Endodermal cell (in vitro differentiated cells): ENCODE data around the gene KIF12. TPM values are rescaled to one million over a fixed set of nuclear protein-coding genes. Genes with fewer than 3 reads are reported as not detected.

Experiments used
- DNase-seq: peaks from one replicate; pipeline ENCODE4 v3.0.0-alpha.2; 2017
- H3K27ac ChIP-seq: 2 replicates; pipeline ENCODE4 v1.5.1; 2013; ENCODE audit warnings: mild to moderate bottlenecking, low read depth, low read length, moderate library complexity
- H3K27me3 ChIP-seq: 2 replicates; pipeline ENCODE4 v1.6.1; 2013; ENCODE audit warnings: mild to moderate bottlenecking, low read length, moderate library complexity; ENCODE audit not compliant: insufficient read depth, control insufficient read depth, poor library complexity, severe bottlenecking
- H3K36me3 ChIP-seq: 2 replicates; pipeline ENCODE4 v1.7.0; 2013; ENCODE audit warnings: mild to moderate bottlenecking, low read length, moderate library complexity; ENCODE audit not compliant: control insufficient read depth, insufficient read depth
- H3K4me1 ChIP-seq: one replicate; pipeline ENCODE4 v1.7.0; 2013; ENCODE audit warnings: low read length; ENCODE audit not compliant: control insufficient read depth, insufficient read depth
- H3K4me3 ChIP-seq: 2 replicates; pipeline ENCODE4 v1.5.1; 2013; ENCODE audit warnings: mild to moderate bottlenecking, low read length, moderate library complexity
- H3K9ac ChIP-seq: 2 replicates; pipeline ENCODE4 v1.6.1; 2013; ENCODE audit warnings: mild to moderate bottlenecking, low read length, moderate library complexity; ENCODE audit not compliant: poor library complexity, severe bottlenecking; ENCODE audit errors: extremely low read depth
- H3K9me3 ChIP-seq: 2 replicates; pipeline ENCODE4 v1.6.1; 2013; ENCODE audit warnings: mild to moderate bottlenecking, low read length, moderate library complexity; ENCODE audit not compliant: control insufficient read depth
- H3K27ac Mint-ChIP-seq: 2 replicates; pipeline ENCODE4 v1.8.0; 2020; ENCODE audit warnings: mixed read lengths
- H3K27me3 Mint-ChIP-seq: 2 replicates; pipeline ENCODE4 v1.8.0; 2021; ENCODE audit warnings: mild to moderate bottlenecking, mixed read lengths; ENCODE audit not compliant: insufficient read depth
- H3K36me3 Mint-ChIP-seq: 2 replicates; pipeline ENCODE4 v1.8.0; 2020; ENCODE audit warnings: low read depth, mixed read lengths
- H3K4me1 Mint-ChIP-seq: 2 replicates; pipeline ENCODE4 v1.8.0; 2020; ENCODE audit warnings: mixed read lengths
- H3K4me3 Mint-ChIP-seq: 2 replicates; pipeline ENCODE4 v1.8.0; 2020; ENCODE audit warnings: mild to moderate bottlenecking, moderate library complexity, mixed read lengths
- H3K9me3 Mint-ChIP-seq: 2 replicates; pipeline ENCODE4 v1.8.0; 2020; ENCODE audit warnings: mild to moderate bottlenecking, mixed read lengths
- WGBS, 2 experiments: methylation state at CpG; one replicate each; pipeline versions ENCODE4 v1.1.5 to v1.1.7; 2013; ENCODE audit warnings: missing lambda C conversion rate in 2 of 2, mixed read lengths in 1 of 2; ENCODE audit not compliant: insufficient coverage in 1 of 2, insufficient read length in 1 of 2; 5-methylcytosine and 5-hydroxymethylcytosine counted together
- long read RNA-seq, 4 experiments: library from polyadenylated mRNA in 2 of 4; library from RNA in 1 of 4; library from capped mRNA in 1 of 4; stranded (forward) in 3 of 4; unstranded in 1 of 4; transcript quantifications; one replicate each; pipeline ENCODE4 v2.0.0, GENCODE V29; 2020 to 2021; ENCODE audit warnings: inconsistent platforms in 1 of 4
- polyA plus RNA-seq, 2 experiments: library from polyadenylated mRNA; stranded (reverse); fragments of 50-300 nt; gene quantifications; one replicate each; pipeline ENCODE4 v1.2.3, GENCODE V29; 2013
- total RNA-seq, 2 donors: library from RNA; stranded (reverse); fragmentation: NEBNext Ultra II Directional in 1 of 2; extraction: Animal tissue kit (Norgen Biotek cat#: 25700) in 1 of 2; gene quantifications; 2 replicates in 1 of 2; 3 replicates in 1 of 2; pipeline ENCODE4 v1.2.1, GENCODE V29; 2021
- TF ChIP-seq, protein P1 (sequence below): fragments of 200-600 bp; sonication (generic); conservative IDR thresholded peaks from 2 replicates; pipeline ENCODE4 v1.5.0; 2021; ENCODE audit warnings: antibody characterized with exemption, mild to moderate bottlenecking

KIF12 gene
- total RNA-seq = 10 to 100 TPM; 11.4 to 16.3 TPM
- 3.3 TPM for polyA plus RNA-seq (2013, experiment 1 of 2)
- polyA plus RNA-seq (2013, experiment 2 of 2) = 4.1 TPM
- long read RNA-seq, experiment 1, partial matches to known transcripts = 2 of 4 reads
- long read RNA-seq, experiment 1, other reads (novel, unspliced or antisense) = 2 of 4 reads
- long read RNA-seq, experiment 2, partial matches to known transcripts = 3 of 11 reads
- long read RNA-seq, experiment 2, other reads (novel, unspliced or antisense) = 8 of 11 reads
- long read RNA-seq, experiment 3, partial matches to known transcripts = 2 of 8 reads
- long read RNA-seq, experiment 3, other reads (novel, unspliced or antisense) = 6 of 8 reads
- long read RNA-seq, experiment 4, partial matches to known transcripts = 0 of 2 reads
- long read RNA-seq, experiment 4, other reads (novel, unspliced or antisense) = 2 of 2 reads

DNA sequence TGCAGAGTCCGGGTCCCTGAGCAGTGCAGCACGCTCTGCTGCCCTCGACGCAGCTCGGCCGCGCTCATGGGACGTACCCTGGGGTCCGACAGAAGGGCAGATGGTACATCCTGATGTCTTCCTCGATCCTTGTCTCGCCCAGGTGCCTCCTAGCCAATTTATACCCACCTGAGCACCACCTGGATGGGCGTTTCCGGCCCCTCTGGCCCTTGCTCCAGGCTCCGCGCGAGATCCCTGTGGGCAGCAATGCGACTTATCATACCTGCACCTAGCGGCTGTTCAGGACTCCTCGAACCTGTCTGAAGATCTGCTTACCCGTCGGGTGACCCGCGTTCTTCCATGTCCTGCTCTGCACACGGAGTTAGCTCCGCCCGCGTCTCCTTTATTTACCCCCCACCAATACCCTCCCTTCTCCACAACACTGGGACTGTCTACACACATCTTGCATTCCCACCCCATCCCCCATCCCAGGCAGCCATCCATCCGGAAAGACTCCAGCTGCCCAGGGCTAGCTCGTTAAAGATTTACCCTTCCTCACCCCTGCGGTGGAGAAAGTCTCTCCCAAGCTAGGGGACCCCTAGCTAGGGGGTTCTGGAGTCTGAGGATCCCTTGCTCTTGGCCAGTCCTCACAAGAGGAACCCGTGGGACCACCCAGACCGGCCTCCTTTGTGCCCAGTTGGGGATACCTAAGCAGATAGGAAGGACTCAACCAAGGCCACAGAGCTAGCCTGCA is at the start of gene KIF12:
KIF12 (minus strand) TSS at position 357 of the 733 bp plus-strand sequence; CDS start at position 341, 16 bp downstream.
- TF ChIP-seq, protein P1, sequence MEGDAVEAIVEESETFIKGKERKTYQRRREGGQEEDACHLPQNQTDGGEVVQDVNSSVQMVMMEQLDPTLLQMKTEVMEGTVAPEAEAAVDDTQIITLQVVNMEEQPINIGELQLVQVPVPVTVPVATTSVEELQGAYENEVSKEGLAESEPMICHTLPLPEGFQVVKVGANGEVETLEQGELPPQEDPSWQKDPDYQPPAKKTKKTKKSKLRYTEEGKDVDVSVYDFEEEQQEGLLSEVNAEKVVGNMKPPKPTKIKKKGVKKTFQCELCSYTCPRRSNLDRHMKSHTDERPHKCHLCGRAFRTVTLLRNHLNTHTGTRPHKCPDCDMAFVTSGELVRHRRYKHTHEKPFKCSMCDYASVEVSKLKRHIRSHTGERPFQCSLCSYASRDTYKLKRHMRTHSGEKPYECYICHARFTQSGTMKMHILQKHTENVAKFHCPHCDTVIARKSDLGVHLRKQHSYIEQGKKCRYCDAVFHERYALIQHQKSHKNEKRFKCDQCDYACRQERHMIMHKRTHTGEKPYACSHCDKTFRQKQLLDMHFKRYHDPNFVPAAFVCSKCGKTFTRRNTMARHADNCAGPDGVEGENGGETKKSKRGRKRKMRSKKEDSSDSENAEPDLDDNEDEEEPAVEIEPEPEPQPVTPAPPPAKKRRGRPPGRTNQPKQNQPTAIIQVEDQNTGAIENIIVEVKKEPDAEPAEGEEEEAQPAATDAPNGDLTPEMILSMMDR = peak; percentile 20
- Mint-ChIP-seq H3K27ac (no peak within 1 kb of the TSS), H3K4me1 (peaks cover 12% of the 10 kb centered on the region), H3K4me3 (peak within 1 kb of the TSS; percentile 54), H3K9me3 (peaks cover 11% of the 10 kb centered on the region), H3K27me3 (peaks cover 70% of the 10 kb centered on the region), H3K36me3 (peaks cover 6% of the 10 kb centered on the region)
- no peak within 1 kb of the TSS for H3K9ac ChIP-seq
- DNase-seq = no peak
- WGBS, 2 experiments = 35 to 44% methylated on average over 28 to 32 of the region's 32 CpGs
- H3K27me3 ChIP-seq = peaks cover 51% of the 10 kb centered on the region
- no peaks in the 10 kb centered on the region for H3K36me3 ChIP-seq
- H3K4me3 ChIP-seq = peak within 1 kb of the TSS; percentile 75
- H3K4me1 ChIP-seq = no peaks in the 10 kb centered on the region
- H3K9me3 ChIP-seq = peaks cover 6% of the 10 kb centered on the region
- H3K27ac ChIP-seq = no peak within 1 kb of the TSS

DNA sequence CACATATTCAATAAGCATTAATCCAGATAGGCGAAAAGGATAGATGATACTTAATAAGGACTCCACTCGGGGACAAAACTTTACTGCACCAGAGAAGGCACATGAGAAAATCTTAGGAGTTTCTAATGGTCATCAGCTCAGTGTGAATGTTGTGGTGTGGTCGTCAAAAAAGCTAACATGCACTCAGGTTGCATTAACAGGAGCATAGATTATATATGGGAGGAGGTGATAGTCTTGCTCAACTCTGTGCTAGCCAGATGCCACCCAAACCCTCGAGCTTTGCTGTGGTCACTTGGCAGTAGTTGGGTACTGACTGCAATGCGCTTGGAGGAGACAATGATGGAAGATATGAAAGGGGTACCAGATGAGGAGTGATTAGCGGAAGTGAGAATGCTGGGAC is 47.6 kb upstream of the KIF12 start:
- Histone ChIP-seq H3K4me1 (no peaks in the 10 kb centered on the region), H3K4me3 (no peak overlapping the region), H3K27me3 (peaks cover 13% of the 10 kb centered on the region), H3K36me3 (no peaks in the 10 kb centered on the region), H3K27ac (no peak overlapping the region), H3K9me3 (no peaks in the 10 kb centered on the region), H3K9ac (no peak overlapping the region)
- Mint-ChIP-seq H3K27ac (no peak overlapping the region), H3K36me3 (no peaks in the 10 kb centered on the region), H3K4me1 (no peaks in the 10 kb centered on the region), H3K9me3 (no peaks in the 10 kb centered on the region), H3K4me3 (no peak overlapping the region), H3K27me3 (peaks cover 30% of the 10 kb centered on the region)
- TF ChIP-seq, protein P1 = no peak
- 88 to 89% methylated on average over 6 of the region's 6 CpGs for WGBS, 2 experiments
- DNase-seq = no peak

DNA sequence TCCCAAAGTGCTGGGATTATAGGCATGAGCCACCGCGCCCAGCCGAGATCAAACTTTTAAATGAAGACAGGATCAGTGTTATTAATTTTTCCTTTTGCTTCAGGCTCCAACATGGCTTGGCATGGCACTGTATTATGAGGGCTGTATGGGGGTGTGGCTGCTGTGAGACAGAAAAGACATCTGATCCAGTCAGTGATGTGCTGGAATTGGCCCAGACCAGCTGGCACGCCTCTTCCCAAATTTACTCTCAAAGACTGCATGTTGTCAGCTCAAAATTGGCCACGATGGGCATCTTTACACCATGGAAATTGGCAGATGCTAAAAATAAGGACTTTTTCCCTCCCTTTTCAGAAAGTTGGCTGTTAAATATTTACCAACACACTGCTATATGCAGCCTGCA is 44.1 kb upstream of the KIF12 start:
- Histone ChIP-seq H3K27me3 (peaks cover 17% of the 10 kb centered on the region), H3K4me3 (no peak overlapping the region), H3K9me3 (no peaks in the 10 kb centered on the region), H3K27ac (no peak overlapping the region), H3K9ac (no peak overlapping the region), H3K36me3 (no peaks in the 10 kb centered on the region), H3K4me1 (peaks cover 6% of the 10 kb centered on the region)
- Mint-ChIP-seq H3K9me3 (no peaks in the 10 kb centered on the region), H3K4me3 (no peak overlapping the region), H3K27me3 (peaks cover 27% of the 10 kb centered on the region), H3K4me1 (no peaks in the 10 kb centered on the region), H3K36me3 (no peaks in the 10 kb centered on the region), H3K27ac (no peak overlapping the region)
- TF ChIP-seq, protein P1 = no peak
- no peak for DNase-seq
- 83 to 96% methylated on average over 1 to 5 of the region's 5 CpGs for WGBS, 2 experiments
